ENCODE results near the gene BANF2.

The BANF2 gene

DNA sequence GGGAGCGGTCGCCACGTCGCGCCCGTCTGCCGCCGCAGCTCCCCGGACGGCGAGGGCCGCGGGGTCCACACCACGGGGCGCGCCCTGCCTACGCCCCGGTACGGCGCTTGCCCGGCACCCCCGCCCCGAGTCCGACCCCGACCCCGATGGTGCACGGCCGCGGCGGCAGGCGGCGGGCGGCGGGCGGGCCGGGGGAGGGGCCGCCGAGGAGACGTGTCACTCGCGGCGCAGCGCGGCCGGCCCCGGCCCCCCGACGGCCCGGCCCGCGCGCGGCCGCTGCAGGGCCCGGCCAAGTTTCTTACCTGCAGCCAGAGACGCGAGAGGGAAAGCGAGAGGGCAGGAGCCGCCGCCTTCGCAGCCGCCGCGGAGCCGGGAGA, 18.1 kb upstream of the BANF2 start:
- TF ChIP-seq, protein P1, sequence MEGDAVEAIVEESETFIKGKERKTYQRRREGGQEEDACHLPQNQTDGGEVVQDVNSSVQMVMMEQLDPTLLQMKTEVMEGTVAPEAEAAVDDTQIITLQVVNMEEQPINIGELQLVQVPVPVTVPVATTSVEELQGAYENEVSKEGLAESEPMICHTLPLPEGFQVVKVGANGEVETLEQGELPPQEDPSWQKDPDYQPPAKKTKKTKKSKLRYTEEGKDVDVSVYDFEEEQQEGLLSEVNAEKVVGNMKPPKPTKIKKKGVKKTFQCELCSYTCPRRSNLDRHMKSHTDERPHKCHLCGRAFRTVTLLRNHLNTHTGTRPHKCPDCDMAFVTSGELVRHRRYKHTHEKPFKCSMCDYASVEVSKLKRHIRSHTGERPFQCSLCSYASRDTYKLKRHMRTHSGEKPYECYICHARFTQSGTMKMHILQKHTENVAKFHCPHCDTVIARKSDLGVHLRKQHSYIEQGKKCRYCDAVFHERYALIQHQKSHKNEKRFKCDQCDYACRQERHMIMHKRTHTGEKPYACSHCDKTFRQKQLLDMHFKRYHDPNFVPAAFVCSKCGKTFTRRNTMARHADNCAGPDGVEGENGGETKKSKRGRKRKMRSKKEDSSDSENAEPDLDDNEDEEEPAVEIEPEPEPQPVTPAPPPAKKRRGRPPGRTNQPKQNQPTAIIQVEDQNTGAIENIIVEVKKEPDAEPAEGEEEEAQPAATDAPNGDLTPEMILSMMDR (conservative IDR thresholded peaks at IDR 0.05; ENCODE audit: control insufficient read depth, insufficient read depth, low read depth, low read length) = no peak
- H3K4me3 ChIP-seq (ENCODE audit: control insufficient read depth, low read depth, low read length) = peak overlapping the region; percentile 63
- no peak for DNase-seq (ENCODE audit: low read depth)

DNA sequence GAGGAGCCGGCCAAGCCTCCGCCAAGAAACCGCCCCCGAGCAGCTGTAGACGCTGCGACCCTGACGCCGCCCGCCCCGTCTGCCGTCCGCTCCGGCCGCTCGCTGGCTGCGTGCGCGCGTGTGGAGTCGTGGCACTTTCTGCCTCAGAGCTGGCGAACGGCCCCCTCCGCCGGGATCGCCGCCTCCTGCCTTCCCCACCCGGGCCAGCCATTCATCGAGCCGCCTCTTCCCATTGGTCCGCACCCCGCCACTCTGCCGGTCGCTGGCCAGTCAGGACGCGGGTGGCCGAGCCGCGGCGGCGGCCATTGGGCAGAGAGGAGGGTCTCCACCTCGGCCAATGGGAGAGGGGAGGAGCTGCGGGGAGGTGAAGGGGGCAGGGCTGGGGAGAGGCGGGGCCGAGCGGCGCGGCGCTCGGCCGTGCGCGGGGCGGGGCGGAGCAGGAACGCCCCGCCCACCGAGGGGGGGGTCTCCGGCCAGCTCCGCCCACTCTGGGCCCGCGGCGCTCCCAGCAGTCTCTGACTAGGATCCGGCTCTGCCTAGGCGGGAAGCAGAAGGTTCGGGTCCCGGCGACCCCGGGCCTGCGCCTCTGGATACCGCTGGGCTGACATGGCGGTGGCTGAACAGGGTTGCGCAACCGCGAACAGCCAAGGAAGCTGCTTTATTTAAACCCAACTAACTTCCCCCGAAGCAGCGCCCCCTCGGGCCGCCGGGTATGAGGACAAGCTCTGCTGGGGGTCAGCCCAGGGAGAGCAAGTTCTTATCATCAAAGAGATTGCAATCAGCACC, 17.5 kb upstream of the BANF2 start, which contains the start of gene RRBP1:
Gene RRBP1 (minus strand): TSS at position 140 of the 786 bp plus-strand sequence. CDS start 21,735 bp downstream, outside the sequence.
- H3K4me3 ChIP-seq (ENCODE audit: control insufficient read depth, low read depth, low read length) = peak within 1 kb of the TSS; percentile 63
- TF ChIP-seq, protein P1 (conservative IDR thresholded peaks at IDR 0.05; ENCODE audit: control insufficient read depth, insufficient read depth, low read depth, low read length) = peak; percentile 68
- DNase-seq (ENCODE audit: low read depth) = peak; percentile 95

GRCh38 chr20:17682889-17683198, 16.9 kb upstream of the BANF2 start:
- peak overlapping the region; percentile 59 for H3K4me3 ChIP-seq (ENCODE audit: control insufficient read depth, low read depth, low read length)
- TF ChIP-seq, protein P1 (conservative IDR thresholded peaks at IDR 0.05; ENCODE audit: control insufficient read depth, insufficient read depth, low read depth, low read length) = no peak
- no peak for DNase-seq (ENCODE audit: low read depth)

DNA sequence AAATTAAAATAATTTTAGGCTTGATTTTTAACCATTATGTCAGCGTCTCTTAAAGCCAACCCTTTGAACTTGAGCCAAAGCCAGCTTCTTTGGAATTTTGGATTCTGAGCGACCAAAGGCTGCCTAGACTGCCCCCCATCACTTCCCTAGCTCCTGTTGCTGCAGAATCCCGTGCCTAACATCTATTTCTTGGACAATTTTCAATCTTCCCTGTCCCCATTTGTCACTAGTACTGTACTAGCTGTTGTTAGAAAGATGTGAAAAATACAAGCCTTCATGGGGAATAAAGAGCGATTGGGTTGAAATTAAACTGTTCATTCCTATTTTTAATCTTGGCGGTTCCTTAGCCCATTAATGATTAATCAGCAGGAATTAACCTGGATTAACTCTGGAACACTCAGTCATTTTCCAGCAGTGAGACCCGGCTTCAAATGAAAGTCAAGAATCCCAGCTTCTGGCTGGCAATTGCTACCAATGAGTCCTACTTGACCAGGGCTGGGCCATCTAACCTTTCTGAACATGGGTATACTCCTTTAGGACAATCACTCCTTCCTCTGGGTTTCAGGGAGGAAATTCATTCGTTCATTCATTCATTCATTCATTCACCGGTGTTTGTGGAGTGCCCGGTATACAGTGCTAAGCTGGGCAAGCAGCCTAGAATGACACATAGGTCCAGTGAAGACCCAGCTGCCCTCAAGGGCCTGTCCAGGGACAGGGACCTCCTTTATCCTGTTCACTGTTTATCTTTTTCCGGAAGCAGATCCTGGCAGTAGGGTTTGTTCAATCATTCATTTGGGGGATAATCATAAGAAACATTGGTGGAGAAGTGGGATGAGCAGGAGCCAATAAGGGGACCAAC, 16.3 kb upstream of the BANF2 start:
- TF ChIP-seq, protein P1 (conservative IDR thresholded peaks at IDR 0.05; ENCODE audit: control insufficient read depth, insufficient read depth, low read depth, low read length) = no peak
- no peak for DNase-seq (ENCODE audit: low read depth)
- H3K4me3 ChIP-seq (ENCODE audit: control insufficient read depth, low read depth, low read length) = no peak overlapping the region

DNA sequence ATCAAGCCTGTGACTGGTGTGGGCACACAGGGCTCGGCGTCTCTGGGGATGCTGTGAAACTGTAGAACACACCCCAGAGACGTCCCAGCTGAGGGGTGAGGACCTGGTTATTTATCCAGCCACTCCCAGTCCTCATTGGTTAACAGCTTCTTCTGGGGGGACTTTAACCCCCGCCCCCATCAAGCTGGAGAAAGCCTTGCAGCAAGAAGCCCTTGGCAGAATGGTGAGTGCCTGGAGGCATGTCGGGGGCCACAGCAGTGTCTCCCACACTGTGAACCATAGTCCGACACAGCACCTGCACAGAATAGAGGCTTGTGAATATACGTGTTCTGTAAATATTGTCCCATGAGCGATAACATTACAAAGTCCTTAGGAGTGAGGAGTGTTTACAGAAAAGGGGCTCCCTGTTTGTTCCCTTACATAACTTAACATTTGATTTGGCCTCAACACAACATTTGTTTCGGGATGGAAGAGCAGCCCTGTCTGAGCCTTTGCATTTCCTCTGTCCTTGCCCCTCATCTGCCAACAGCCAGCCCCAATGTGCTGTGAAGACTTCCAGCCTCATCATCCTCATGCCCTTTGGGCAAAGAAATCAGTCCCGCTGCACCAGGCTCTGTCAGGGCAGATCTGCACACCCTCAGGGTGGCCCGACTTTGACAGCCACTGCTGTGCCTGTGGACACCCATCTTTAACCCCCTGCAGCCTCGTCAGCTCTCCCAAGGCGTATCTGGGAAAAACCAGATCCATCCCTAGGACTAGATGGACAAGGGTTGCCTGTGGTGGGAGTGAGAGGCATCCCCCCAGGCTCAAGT, 15.5 kb upstream of the BANF2 start:
- TF ChIP-seq, protein P1 (conservative IDR thresholded peaks at IDR 0.05; ENCODE audit: control insufficient read depth, insufficient read depth, low read depth, low read length) = no peak
- H3K4me3 ChIP-seq (ENCODE audit: control insufficient read depth, low read depth, low read length) = no peak overlapping the region
- no peak for DNase-seq (ENCODE audit: low read depth)

GRCh38 chr20:17685168-17685567, 14.6 kb upstream of the BANF2 start:
- DNase-seq (ENCODE audit: low read depth) = no peak
- TF ChIP-seq, protein P1 (conservative IDR thresholded peaks at IDR 0.05; ENCODE audit: control insufficient read depth, insufficient read depth, low read depth, low read length) = no peak
- H3K4me3 ChIP-seq (ENCODE audit: control insufficient read depth, low read depth, low read length) = no peak overlapping the region

Data from fibroblast of mammary gland (primary cell).